Parathyroid adenoma (tissue), 2 donors: ENCODE results near the gene TMEM86A.
A peak's percentile ranks its signal among the peaks of the same experiment; 100 is the strongest.

ENCODE experiments used
- H2AFZ ChIP-seq: fragments of 300-600 bp; sonication (generic); one replicate; pipeline ENCODE4 v1.7.0; 2017; ENCODE audit warnings: antibody characterized with exemption, mild to moderate bottlenecking
- H3K27ac ChIP-seq: fragments of 300-600 bp; sonication (generic); one replicate; pipeline ENCODE4 v1.7.0; 2017
- H3K27me3 ChIP-seq: fragments of 300-600 bp; sonication (generic); one replicate; pipeline ENCODE4 v1.7.0; 2017; ENCODE audit warnings: low read length; ENCODE audit not compliant: control insufficient read depth, insufficient read depth
- H3K36me3 ChIP-seq: fragments of 300-600 bp; sonication (generic); one replicate; pipeline ENCODE4 v1.7.0; 2017; ENCODE audit warnings: low read length; ENCODE audit not compliant: control insufficient read depth, insufficient read depth
- H3K4me1 ChIP-seq: fragments of 300-600 bp; sonication (generic); one replicate; pipeline ENCODE4 v1.7.0; 2017; ENCODE audit warnings: control low read depth
- H3K4me2 ChIP-seq: fragments of 300-600 bp; sonication (generic); one replicate; pipeline ENCODE4 v1.7.0; 2017; ENCODE audit warnings: low read length
- H3K4me3 ChIP-seq: fragments of 300-600 bp; sonication (generic); one replicate; pipeline ENCODE4 v1.7.0; 2017; ENCODE audit warnings: low read depth, low read length
- H3K79me2 ChIP-seq: fragments of 300-600 bp; sonication (generic); one replicate; pipeline ENCODE4 v1.7.0; 2017; ENCODE audit warnings: control low read depth
- H3K9ac ChIP-seq: fragments of 300-600 bp; sonication (generic); one replicate; pipeline ENCODE4 v1.7.0; 2017; ENCODE audit warnings: mild to moderate bottlenecking
- H3K9me3 ChIP-seq: fragments of 300-600 bp; sonication (generic); one replicate; pipeline ENCODE4 v1.7.0; 2017; ENCODE audit warnings: low read length; ENCODE audit not compliant: control insufficient read depth
- CTCF ChIP-seq: fragments of 300-600 bp; sonication (generic); IDR thresholded peaks from one replicate; pipeline ENCODE4 v1.7.0; 2017; ENCODE audit warnings: antibody characterized with exemption, mild to moderate bottlenecking
- donor health status: primary hyperparathyroidism.

Gene TMEM86A

GRCh38 chr11:18726040-18726439 is 27.5 kb downstream of the TMEM86A start, which contains the start of gene IGSF22:
Gene IGSF22, minus strand, starts transcription at chr11:18726188. Its CDS starts 1,952 bp downstream, at chr11:18724236.
- Histone ChIP-seq H3K79me2 (no peaks in the 10 kb centered on the region), H3K9ac (no peak within 1 kb of the TSS), H3K27ac (no peak within 1 kb of the TSS), H3K9me3 (no peaks in the 10 kb centered on the region), H2AFZ (no peak within 1 kb of the TSS), H3K4me3 (no peak within 1 kb of the TSS), H3K4me2 (no peak within 1 kb of the TSS), H3K4me1 (no peaks in the 10 kb centered on the region), H3K27me3 (no peaks in the 10 kb centered on the region), H3K36me3 (no peaks in the 10 kb centered on the region)
- no peak for TF ChIP-seq CTCF

GRCh38 chr11:18727479-18728236 is 29.1 kb downstream of the TMEM86A start:
- H3K27ac ChIP-seq: no peak overlapping the region
- no peaks in the 10 kb centered on the region for H3K79me2 ChIP-seq
- no peaks in the 10 kb centered on the region for H3K27me3 ChIP-seq
- H3K9me3 ChIP-seq: no peaks in the 10 kb centered on the region
- H3K4me3 ChIP-seq: no peak overlapping the region
- no peaks in the 10 kb centered on the region for H3K36me3 ChIP-seq
- H3K9ac ChIP-seq: no peak overlapping the region
- H3K4me1 ChIP-seq: no peaks in the 10 kb centered on the region
- no peak overlapping the region for H3K4me2 ChIP-seq
- H2AFZ ChIP-seq: no peak overlapping the region
- peak; percentile 47 for TF ChIP-seq CTCF

GRCh38 chr11:18728658-18729057 is 30.1 kb downstream of the TMEM86A start:
- Histone ChIP-seq H3K9me3 (no peaks in the 10 kb centered on the region), H3K4me3 (no peak overlapping the region), H2AFZ (no peak overlapping the region), H3K9ac (no peak overlapping the region), H3K4me1 (no peaks in the 10 kb centered on the region), H3K4me2 (no peak overlapping the region), H3K36me3 (no peaks in the 10 kb centered on the region), H3K27me3 (no peaks in the 10 kb centered on the region), H3K79me2 (no peaks in the 10 kb centered on the region), H3K27ac (no peak overlapping the region)
- no peak for TF ChIP-seq CTCF

GRCh38 chr11:18729426-18729825 is 30.8 kb downstream of the TMEM86A start:
- Histone ChIP-seq H3K4me3 (no peak overlapping the region), H3K9ac (no peak overlapping the region), H3K27ac (no peak overlapping the region), H3K27me3 (no peaks in the 10 kb centered on the region), H2AFZ (no peak overlapping the region), H3K4me1 (no peaks in the 10 kb centered on the region), H3K36me3 (no peaks in the 10 kb centered on the region), H3K4me2 (no peak overlapping the region), H3K9me3 (no peaks in the 10 kb centered on the region), H3K79me2 (no peaks in the 10 kb centered on the region)
- no peak for TF ChIP-seq CTCF

GRCh38 chr11:18730020-18730419 is 31.4 kb downstream of the TMEM86A start:
- H3K9me3 ChIP-seq: no peaks in the 10 kb centered on the region

More at GRCh38 chr11:18730020-18730419, 31.4 kb downstream of the TMEM86A start:
- Histone ChIP-seq H3K9ac (no peak overlapping the region), H3K27me3 (no peaks in the 10 kb centered on the region), H3K36me3 (no peaks in the 10 kb centered on the region), H3K4me2 (no peak overlapping the region), H2AFZ (no peak overlapping the region), H3K27ac (no peak overlapping the region), H3K4me1 (no peaks in the 10 kb centered on the region), H3K4me3 (no peak overlapping the region), H3K79me2 (no peaks in the 10 kb centered on the region)
- no peak for TF ChIP-seq CTCF
